CD4-positive, alpha-beta T cell treated with Interleukin-21 for 1 hour (primary cell): ENCODE measurements around the gene CRBN.

Experiments
- DNase-seq: peaks from one replicate; pipeline ENCODE4 v3.0.0-alpha.2; 2020

CRBN gene

GRCh38 chr3:3109407-3110298 is 69.8 kb downstream of the CRBN start:
- DNase-seq: peak; percentile 34

- DNase-seq: no peak
These were observed 71.6 kb downstream of the CRBN start for GRCh38 chr3:3107858-3108257.

- DNase-seq: no peak
These were observed 72.3 kb downstream of the CRBN start for GRCh38 chr3:3107181-3107580.

GRCh38 chr3:3105815-3106214 is 73.7 kb downstream of the CRBN start:
- no peak for DNase-seq

GRCh38 chr3:3105246-3105645 is 74.2 kb downstream of the CRBN start:
- no peak for DNase-seq

GRCh38 chr3:3102751-3103150 is 76.7 kb downstream of the CRBN start:
- no peak for DNase-seq

- DNase-seq: no peak
These were observed 77.6 kb downstream of the CRBN start for GRCh38 chr3:3101660-3102458.
